CD4-positive, alpha-beta T cell treated with Interleukin-2 at 100 ng/mL for 4 hours (primary cell): ENCODE results near the gene PPIL4.

Source experiments
- DNase-seq: peaks from one replicate; pipeline ENCODE4 v3.0.0-alpha.2; 2020; ENCODE audit warnings: low spot score

The PPIL4 gene, protein sequence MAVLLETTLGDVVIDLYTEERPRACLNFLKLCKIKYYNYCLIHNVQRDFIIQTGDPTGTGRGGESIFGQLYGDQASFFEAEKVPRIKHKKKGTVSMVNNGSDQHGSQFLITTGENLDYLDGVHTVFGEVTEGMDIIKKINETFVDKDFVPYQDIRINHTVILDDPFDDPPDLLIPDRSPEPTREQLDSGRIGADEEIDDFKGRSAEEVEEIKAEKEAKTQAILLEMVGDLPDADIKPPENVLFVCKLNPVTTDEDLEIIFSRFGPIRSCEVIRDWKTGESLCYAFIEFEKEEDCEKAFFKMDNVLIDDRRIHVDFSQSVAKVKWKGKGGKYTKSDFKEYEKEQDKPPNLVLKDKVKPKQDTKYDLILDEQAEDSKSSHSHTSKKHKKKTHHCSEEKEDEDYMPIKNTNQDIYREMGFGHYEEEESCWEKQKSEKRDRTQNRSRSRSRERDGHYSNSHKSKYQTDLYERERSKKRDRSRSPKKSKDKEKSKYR

DNA sequence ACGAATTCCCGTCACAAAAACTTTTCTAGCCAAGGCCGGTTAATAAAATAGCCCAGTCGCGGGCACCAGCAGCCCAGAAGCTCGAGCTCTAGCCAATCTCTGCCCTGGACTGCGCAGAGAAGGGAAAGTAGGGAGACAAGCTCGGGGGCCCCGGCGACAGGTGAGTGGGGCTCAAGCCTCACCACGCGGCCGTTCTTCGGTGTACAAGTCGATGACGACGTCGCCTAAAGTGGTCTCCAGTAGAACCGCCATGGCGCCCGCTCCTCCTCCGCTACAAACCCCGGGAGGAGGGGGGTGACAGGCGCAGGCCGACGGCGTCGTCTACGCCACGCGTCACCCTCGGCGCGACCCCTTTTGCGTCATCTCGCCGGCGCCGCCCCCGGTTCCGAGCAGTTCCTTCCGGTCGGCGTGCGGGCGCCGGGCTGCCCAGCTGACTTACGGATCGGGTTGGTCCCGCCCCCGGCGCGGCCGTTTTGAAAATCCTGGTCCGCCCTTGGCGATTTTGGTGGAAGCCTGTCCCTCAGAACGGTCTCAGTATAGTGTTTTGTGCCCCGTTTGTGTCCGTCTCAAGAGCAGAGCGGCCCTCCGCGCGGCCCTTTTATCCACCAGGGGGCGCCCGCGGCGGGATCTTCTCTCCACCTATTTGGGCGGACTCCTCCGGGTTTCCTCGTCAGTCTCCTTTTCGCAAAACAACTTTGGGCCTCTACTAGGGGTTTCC, at the start of gene PPIL4:
TSS of gene PPIL4 (minus strand) at position 290 of the 718 bp plus-strand sequence. CDS start at position 252, 38 bp downstream.
- DNase-seq: peak; percentile 95

DNA sequence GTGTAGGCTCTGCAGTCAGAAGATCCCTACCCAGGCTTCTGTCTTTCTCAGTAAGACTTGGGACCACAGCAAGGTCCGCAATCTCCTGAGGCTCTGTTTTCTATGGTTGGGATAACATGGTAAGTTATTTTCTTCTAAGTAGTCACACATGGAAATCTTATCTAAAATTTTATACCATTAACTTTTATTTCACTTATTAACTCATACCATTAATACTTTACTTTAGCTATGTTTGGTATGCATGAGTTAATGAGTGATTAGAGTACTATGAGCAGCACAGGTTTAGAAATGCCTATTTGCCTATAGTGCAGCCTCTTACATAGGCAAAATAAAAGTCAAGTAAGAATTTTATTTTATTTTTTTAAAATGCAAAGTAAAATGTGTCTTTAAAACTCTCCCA, 47.6 kb upstream of the PPIL4 start:
- no peak for DNase-seq

DNA sequence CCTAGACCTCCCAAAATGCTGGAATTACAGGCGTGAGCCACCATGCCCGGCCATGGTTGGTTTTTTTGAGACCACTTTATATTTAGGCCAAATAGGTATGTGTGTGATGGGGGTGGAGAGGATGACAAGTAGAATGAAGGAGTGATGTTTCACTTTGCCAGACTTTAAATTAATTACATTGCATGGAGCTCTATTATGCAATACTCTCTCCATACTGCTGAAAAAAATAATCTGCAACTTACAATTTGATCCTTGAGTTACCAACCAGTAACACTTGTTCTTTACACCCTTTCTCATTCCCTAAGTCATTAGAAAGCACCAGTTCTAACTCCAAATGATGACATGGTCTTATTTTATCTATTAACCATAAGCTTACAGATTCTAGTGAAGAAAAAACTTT, 47.1 kb upstream of the PPIL4 start:
- no peak for DNase-seq

DNA sequence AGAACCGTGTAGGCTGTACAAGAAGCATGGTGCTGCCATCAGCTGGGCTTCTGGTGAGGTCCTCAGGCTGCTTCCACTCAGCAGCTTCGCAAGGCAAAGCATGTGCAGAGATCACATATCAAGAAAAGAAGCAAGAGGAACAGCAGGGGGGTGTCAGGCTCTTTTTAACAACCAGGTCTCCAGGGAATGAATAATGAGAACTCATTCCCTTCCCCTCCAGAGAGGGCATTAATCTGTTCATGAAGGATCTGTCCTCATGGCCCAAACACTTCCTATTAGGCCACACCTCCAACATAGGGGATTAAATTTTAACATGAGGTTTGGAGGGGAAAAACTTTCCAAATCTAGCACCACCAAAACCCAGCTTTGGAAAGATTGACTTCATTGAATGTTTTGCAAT, 40.3 kb upstream of the PPIL4 start:
- no peak for DNase-seq

DNA sequence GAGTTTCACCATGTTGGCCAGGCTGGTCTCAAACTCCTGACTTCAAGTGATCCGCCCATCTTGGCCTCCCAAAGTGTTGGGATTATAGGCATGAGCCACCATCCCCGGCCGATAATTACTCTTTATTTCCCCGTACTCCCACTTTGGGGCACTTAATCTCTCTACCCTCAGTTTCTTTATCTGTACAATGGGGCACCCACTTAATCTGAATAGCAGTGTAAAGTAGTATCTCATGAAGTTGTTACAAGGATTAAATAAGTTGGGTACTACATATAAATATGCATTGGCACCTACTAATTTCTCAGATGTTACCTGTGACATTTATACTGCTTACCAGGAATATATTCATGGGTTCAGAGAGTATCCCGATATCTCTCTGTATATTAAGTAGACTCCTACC, 35.5 kb upstream of the PPIL4 start:
- DNase-seq: no peak

DNA sequence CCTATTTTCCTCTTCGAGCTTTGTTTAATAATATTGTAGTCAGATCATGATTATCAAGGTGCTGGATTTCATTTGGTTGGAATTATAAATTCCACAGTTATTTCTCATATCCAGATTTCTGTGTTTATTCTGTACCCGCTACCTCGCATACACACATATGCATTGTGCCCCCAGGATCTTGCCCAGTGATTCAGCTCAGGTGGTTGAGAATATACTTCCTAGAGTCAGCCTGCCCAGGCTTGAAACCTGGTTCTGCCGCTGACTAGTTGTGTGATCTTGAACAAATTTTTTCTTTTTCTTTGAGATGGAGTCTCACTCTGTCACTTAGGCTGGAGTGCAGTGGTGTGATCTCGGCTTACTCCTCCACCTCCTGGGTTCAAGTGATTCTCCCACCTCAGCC, 35.0 kb upstream of the PPIL4 start:
- no peak for DNase-seq

DNA sequence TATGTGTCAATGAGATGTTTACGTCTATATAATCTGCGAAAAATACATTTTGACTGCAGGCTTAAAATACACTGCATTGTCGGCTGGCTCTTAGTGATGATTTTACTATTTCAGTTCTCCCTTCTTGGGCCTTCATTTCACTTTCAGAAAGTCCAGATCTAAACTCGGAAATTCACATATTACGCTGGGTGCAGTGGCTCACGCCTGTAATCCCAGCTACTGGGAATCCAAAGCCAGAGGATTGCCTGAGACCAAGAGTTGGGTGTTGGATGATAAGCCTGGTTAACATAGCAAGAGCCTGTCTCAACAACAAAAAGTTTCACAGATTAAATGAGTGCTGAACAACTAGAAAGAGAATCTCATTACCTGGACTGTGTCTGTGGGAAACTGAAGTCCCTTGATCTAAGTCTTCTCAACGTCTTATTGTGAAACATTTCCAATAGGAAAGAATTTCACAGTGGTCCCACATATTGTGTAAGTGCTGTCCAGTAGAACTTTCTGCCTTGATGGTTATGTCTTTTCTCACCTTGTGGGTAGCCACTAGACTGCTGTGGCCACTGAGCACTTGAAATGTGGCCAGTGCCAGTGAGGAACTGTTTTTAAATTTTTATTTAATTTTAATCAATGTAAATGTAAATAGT, 22.2 kb upstream of the PPIL4 start:
- DNase-seq: no peak

DNA sequence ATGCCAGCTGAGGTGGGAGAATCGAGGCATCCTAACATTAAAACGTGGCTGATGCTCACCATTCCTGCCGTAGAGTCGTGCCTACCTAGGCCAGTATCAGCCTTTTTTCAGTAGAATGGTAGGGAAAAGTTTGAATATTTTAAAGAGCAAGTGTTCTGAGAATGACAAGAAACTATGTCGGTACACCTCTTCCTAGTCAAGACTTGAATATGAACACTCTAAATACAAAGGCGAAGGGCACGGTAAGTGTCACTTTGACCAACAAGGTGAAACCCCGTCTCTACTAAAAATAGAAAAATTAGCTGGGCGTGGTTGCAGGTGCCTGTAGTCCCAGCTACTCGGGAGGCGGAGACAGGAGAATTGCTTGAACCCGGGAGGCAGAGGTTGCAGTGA, 21.3 kb upstream of the PPIL4 start:
- DNase-seq: no peak

DNA sequence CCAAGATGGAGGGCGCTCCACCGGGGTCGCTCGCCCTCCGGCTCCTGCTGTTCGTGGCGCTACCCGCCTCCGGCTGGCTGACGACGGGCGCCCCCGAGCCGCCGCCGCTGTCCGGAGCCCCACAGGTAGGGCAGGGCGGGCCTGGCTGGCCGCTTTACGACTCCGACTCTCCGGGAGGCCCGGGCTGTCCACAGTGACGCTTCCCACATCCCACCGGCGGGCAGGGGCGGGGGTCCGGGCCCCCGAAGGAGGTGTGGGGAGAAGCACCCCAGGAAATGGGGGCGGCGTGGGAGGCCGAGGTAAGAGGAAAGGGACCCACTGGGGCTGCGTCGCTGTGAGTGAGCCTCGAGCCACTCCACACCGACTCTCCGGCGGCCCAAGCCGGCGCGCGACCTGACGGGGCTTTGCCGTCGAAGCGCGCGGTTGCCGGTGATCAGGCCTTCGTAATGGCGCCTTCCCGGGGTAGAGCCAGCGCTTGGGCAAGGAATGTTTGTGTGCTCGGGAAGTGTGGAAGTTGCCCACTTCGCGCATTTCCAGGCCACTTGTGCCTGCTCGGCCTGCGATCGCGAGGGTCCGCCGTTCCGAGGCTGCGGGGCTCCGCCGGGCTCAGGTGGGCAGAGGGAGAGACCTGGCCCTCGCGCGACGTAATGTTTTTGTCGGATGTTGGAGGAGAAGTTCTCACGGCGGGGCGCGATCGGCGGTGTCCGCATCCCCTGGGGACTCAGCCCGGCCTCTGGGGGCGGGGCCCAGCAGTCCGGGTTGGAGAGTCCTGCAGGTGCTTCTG, 20.8 kb upstream of the PPIL4 start:
- peak; percentile 31 for DNase-seq

DNA sequence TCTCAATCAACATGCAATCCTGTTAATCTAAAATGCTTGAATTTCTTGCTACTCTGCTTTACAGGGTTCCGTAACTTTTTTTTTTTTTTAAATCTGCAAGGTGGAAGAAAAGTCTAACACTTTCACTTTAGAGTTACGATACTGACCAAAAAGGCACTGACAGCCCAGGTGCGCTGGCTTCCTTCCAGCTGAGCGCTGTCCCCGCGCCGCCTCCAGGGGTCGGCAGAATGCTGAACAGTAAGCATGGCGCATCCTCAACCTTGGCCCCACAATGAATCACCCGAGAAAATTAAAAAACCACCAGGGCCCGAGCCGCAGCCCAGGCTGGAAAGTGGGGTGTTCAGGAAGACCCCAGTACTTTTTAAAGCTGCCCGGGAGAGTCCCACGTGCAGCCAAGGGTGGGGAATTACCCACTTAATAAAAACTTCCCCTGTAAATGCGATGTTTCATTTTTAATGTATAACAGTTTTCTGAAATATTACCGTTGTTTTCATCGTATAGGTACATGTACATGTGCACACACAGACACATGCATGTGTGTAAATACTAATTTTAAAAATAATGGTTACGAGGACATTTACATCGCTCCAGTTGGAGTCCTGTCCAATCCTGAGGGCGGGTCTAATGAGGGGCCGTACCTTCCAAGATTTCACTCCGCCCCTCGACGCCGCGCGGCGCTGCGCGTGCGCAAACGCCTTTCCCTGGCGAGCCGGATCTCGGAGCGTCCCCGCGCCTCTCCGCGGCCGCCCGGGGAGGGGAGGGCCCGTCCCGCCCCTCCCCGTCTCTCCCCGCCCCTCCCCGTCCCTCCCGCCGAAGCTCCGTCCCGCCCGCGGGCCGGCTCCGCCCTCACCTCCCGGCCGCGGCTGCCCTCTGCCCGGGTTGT, 19.9 kb upstream of the PPIL4 start, which contains the start of gene GINM1:
TSS of gene GINM1 (plus strand) at position 849 of the 883 bp plus-strand sequence. CDS start 40 bp downstream, outside the sequence.
- peak; percentile 96 for DNase-seq

DNA sequence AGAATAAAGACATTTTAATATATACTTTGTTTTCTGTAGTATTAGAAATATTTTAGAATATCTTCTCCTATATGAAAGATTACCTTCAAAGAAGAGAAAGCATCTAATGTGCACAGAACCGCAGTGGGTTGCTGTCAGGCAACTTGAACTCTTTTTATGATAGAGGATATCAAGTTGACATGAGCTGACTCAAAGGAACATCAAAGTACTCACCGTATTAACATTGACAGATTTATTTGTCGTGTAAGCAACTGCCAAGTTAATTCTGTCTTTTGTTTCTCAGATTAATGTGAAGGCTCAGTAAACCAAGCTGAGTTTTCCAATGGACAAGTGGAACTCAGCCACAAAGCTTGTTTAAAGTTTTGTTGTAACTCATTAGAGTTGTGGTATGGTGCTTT, 18.1 kb upstream of the PPIL4 start:
- DNase-seq: no peak

DNA sequence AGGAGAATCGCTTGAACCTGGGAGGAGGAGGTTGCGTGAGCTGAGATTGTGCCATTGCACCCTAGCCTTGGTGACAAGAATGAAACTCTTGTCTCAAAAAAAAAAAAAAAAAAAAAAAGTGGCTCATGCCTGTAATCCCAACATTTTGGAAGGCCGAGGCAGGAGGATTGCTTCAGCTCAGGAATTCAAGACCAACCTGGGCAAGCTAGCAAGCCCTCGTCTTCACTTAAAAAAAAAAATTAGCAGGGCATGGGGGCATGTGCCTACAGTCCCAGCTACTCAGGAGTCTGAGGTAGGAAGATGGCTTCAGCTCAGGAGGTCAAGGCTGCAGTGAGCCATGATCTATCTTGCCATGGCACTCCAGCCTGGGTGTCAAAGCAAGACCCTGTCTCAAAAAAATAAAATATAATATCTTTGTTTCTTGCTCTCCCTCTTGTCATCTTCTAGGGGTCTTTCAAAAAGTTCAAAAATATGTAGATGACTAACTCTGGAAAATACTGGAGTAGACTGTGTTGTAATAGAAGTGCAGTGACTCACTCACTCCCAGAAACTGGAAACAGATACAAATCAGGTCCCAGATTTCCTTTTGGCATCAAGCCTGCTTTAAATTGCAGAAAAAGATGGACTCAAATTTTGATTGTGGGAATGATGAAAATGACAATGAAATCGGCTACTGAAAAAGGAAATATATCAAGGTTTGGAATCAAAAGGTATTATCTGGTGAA, 17.5 kb upstream of the PPIL4 start:
- no peak for DNase-seq

DNA sequence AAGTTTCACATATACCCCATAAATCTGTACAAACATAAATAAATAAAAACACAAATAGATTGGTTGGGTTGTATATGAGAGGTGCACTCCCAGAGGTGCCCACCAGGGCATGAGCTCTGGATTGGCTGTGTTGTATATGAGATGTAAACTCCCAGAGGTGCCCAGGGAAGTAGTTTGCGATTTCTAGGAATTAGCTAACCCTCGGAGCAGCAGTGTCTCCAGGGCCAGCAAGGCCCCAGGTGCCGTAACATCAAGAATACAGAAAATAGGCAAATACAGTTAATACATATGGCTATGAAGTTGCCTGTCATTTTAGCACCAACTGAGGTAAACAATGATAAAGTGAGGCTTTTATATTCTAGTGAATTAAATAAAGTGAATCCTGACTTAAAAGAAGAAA, 14.9 kb upstream of the PPIL4 start:
- peak; percentile 25 for DNase-seq

DNA sequence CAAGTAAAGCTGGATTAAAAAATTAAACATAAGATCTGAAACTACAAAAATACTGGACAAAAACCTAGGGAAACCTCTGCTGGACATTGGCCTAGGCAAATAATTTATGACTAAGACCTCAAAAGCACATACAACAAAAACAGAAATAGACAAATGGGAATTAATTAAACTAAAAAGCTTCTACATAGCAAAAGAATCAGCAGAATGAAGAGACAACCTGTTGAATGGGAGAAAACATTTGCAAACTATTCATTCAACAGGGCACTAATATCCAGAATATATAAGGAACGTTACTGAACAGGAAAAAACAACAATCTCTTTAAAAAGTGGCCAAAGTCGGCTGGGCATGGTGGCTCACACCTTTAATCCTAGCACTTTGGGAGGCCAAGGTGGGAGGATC, 13.5 kb upstream of the PPIL4 start:
- DNase-seq: no peak

DNA sequence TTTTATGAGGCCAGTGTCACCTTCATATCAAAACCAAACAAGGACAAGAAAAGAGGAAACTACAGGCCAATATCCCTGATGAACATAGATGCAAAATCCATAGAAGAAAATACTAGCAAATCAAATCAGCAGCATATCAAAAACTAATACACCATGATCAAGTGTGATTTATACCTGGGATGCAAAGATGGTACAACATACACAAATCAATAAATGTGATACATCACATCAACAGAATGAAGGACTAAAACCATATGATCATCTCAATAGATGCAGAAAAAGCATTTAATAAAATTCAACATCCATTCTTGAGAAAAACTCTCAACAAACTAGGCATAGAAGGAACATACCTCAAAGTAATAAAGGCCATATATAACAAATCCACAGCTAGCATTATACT, 12.2 kb upstream of the PPIL4 start:
- no peak for DNase-seq

DNA sequence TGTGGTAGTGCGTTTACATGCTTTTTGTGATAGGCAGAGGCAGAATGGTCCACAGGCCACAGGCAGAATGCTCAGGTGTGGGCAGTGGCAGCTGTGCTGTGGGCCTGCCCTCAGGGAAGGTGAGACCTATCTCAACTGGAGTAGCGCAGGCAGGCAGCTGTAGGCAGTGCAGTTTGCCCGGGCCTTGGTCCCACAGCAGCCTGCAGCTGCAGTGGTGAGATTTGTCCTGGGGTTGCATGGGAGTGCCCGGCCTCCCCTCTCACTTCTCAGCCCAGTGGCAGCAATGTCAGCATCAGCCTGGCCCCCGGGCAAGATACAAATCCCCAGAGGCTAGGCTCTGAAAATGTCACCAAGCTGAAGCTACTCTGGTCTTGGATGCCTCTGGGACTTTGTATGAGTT, 6.1 kb upstream of the PPIL4 start:
- DNase-seq: no peak

DNA sequence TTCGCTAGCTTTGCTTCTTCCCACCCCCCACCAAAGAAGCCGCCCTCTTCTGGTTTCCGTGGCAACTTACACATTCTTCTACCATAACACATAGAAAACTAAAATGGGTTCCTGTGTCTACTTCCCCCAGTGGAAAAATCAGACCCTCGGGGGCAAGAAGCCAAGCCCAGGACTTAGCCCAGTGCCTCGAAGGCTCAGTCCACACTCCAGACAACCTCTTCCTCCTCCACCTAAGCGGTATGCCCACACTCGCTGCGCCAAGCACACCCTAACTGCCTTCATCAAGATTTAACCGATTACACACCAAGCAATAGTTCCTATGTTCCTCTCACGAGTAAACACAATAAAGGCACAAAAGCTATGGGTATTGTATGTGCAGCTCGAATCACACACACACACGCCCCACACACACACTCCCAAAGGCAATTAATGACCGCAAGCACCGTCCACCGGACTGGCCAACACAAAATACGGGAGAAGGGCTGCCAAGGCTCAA, 537 bp downstream of the PPIL4 start:
- peak; percentile 80 for DNase-seq

DNA sequence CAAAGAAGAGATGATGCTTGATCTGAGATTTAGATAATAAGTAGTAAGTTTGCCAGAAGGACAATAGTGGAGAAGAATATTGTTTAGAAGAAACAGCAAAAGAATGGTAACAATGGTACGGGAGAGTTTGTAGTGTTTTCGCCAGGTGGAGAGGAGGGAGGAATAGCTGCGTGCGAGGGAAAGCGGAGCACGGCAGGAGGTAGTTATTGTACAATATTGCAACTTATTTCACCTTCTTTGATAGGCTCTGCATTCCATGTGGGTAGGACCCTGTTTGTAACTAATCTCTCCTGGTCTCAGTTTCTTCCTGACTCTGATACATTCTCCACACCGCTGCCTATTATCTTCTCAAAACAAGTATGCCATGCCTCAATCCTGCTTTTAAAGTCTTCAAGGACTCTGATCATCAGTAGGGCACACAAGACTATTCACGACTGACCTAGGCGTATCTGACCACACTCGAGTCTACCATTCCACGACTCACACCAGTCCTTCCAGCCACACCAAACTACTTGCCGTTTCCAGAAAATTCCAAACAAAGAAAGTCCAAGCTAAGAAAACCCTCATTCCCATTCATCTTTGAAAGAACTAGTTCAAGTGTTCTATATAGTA, 1.1 kb downstream of the PPIL4 start:
- DNase-seq: no peak

DNA sequence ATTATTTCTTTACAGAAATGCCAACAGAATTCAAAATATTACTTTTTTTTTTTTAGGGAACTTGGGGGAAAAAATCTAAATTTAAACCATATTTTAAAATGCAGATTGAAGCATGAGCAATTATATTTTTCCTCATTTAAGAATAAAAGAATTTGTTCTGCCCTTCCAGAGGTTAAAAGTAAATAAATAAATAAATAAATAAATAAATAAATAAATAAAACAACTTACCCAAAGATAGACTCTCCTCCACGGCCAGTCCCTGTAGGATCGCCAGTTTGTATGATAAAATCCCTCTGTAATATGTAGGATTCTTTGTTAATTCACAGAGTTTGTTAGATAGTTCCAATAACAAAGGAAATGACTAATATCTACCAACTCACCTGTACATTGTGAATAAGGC, 4.7 kb downstream of the PPIL4 start:
- no peak for DNase-seq

DNA sequence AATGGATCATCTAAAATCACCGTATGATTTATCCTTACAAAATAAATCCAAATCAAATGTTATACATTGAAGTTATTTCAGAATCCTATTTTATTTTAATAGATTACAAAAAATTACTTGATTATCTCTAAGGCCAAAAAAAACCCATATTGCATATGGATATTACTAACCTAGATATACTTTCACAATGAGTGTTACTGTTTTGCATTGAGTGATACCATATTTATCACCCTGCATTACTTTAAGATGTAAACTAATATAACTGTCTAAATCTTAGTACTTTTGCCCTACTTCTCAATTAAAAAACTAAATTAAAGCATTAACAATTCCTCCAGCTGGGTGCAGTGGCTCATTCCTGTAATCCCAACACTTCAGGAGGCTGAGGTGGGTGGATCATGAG, 11.1 kb downstream of the PPIL4 start:
- DNase-seq: no peak
